ENCODE results near the gene ZBTB2.

DNA sequence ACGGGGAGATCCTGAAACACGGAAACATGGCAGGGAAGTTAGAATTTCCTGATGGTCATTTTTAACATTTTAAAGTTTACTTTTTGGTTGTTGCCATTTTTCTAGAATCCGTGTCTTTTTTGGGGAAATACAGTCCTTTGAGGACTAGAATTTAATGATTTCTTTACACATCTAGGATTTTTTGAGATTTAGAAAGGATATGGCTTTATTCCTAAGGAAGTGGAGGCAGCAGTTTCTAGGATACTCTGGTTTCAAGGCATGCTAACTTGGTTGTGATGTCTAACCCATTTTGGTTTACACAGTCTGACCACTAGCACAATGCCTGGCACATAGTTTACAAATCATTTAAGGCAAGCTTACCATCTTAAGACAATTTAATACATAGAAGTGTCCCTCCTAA is 1.1 kb upstream of the ZBTB2 start:
- no peak for TF ChIP-seq POLR2A (IDR thresholded peaks at IDR 0.05)
- TF ChIP-seq, protein P1, sequence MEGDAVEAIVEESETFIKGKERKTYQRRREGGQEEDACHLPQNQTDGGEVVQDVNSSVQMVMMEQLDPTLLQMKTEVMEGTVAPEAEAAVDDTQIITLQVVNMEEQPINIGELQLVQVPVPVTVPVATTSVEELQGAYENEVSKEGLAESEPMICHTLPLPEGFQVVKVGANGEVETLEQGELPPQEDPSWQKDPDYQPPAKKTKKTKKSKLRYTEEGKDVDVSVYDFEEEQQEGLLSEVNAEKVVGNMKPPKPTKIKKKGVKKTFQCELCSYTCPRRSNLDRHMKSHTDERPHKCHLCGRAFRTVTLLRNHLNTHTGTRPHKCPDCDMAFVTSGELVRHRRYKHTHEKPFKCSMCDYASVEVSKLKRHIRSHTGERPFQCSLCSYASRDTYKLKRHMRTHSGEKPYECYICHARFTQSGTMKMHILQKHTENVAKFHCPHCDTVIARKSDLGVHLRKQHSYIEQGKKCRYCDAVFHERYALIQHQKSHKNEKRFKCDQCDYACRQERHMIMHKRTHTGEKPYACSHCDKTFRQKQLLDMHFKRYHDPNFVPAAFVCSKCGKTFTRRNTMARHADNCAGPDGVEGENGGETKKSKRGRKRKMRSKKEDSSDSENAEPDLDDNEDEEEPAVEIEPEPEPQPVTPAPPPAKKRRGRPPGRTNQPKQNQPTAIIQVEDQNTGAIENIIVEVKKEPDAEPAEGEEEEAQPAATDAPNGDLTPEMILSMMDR (IDR thresholded peaks at IDR 0.05 in 8 of 11, conservative IDR thresholded peaks at IDR 0.05 in 3 of 11), result no peak

Data from spleen (tissue), 7 donors.